ENCODE results near the gene POLDIP2. TPM values are rescaled to one million over a fixed set of nuclear protein-coding genes. Genes with fewer than 3 reads are reported as not detected.

Gene POLDIP2
- 70.5 and 73.7 TPM in 2 replicates for total RNA-seq

DNA sequence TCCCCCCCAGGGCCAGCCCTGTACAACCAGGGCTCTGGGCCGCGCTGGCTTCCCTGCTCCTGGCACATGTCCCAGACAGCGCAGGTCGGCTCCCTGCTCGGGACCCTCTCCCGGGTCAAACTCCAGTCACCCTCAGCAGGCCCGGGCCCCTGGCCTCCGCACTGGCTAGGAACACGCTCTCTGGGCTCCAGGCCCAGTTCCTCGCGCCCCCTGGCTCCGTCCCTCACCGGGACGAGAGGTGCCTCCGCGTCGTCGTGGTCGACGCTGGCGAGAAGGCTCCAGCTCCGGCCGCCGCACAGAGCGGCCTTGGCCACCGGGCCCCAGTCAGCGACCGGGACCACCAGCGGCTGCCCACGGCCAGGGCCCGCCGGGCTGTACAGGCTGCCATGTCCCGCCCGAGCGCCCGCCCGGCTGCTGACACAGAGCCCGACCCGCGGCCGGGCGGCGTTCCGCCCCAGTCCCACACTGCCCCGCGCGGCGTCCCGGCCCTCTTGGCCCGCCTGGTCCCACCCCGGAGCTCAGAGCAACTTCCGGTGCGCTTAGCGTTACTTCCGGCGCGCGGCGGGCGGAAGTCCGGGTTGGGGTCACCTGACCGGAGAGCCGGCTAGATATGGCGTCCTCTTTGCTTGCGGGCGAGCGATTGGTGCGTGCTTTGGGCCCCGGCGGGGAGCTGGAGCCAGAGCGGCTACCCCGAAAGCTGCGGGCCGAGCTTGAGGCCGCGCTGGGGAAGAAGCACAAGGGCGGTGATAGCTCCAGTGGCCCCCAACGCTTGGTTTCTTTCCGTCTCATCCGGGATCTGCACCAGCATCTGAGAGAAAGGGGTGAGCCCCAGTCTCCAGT is at the start of gene POLDIP2:
POLDIP2 (minus strand) TSS at position 467 of the 840 bp plus-strand sequence; CDS start at position 388, 79 bp downstream.

GRCh38 chr17:28405632-28406472 is 48.5 kb upstream of the POLDIP2 start, which contains the start of gene SLC46A1:
SLC46A1 (minus strand) TSS chr17:28406212; CDS start chr17:28406114, 98 bp downstream.

GRCh38 chr17:28371245-28372202 is 14.2 kb upstream of the POLDIP2 start, which contains the start of gene SARM1:
SARM1 (plus strand) TSS chr17:28371694; CDS start chr17:28372033, 339 bp downstream.

GRCh38 chr17:28370035-28370743 is 12.9 kb upstream of the POLDIP2 start, which contains the start of gene VTN:
VTN (minus strand) TSS chr17:28370307; CDS start chr17:28370203, 104 bp downstream.

DNA sequence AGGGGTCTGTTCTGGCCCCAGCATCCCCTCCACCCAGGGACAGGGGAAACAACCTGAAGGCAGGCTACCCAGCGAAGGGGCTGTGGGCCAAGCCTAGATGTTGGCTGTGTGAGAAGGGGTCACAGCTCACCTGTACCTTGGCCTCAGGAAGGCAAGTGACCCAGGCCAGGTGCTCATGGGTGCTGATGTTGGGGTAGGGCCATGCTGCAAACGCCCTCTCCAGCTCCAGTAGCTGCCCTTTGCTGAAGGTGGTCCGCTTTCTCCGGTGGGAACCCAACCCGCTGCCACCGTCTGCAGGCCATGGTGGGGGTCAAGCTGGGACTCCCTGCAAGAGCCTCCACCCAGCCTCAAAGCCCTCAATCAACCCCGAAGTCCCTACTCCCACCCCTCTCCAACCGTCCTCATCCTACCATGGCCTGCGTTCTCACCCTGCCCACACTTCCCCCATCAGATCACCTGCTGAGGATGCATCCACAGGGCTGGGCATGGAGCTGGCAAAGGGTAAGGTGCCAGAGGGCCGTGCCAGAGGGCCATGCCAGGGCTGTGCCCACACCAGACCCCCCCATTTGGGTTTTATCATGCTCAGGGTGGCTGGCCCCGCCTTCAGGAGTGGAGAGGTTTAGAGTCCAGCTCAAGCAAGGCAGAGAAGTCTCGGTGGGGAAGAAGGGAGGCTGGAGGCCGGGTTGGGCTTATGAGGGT is 7.5 kb upstream of the POLDIP2 start, which contains the start of gene SEBOX:
SEBOX (minus strand) TSS at position 535 of the 699 bp plus-strand sequence; CDS start at position 487, 48 bp downstream.

DNA sequence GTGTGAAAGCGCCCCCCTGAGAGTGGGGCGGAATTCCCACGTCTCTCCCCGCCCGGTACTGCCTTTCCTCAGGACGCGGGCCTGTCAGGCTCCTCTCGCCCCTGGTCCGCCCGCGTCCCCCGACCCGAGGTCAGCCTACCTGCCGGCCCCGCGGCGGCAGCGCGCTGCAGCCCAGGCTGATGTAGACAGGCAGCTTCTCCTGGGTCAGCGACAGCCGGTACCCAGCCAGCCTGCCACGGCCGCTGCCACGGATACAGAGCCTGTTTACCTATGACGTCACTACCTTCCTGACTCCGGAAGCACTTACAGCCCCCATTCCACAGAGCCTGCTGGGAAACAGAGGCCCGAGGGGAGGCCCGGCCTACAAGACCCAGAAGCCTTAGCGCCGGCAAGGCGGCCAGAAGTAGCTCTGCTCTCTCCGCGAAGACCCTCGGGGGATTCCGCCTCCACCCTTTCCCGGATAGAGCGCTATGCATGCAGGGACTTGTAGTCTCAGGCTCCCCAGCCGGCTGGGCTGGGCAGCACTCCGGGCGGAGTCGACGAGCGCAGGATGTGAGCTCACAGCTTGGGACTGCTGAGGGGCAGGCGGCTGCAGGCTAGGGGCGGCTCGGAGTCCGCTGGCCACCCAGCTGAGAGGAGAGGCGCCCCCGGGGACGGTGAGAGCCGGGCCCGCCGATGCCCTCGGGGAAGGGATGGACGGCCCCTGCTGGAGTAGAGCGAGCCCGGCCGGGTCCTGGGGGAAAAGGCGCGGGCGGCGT is 21.9 kb downstream of the POLDIP2 start, which contains the start of the genes IFT20 and TNFAIP1:
IFT20 (minus strand) TSS at position 272 of the 758 bp plus-strand sequence. CDS start 3,487 bp downstream, outside the sequence.
TNFAIP1 (plus strand) TSS at position 561 of the 758 bp plus-strand sequence. CDS start 3,761 bp downstream, outside the sequence.

DNA sequence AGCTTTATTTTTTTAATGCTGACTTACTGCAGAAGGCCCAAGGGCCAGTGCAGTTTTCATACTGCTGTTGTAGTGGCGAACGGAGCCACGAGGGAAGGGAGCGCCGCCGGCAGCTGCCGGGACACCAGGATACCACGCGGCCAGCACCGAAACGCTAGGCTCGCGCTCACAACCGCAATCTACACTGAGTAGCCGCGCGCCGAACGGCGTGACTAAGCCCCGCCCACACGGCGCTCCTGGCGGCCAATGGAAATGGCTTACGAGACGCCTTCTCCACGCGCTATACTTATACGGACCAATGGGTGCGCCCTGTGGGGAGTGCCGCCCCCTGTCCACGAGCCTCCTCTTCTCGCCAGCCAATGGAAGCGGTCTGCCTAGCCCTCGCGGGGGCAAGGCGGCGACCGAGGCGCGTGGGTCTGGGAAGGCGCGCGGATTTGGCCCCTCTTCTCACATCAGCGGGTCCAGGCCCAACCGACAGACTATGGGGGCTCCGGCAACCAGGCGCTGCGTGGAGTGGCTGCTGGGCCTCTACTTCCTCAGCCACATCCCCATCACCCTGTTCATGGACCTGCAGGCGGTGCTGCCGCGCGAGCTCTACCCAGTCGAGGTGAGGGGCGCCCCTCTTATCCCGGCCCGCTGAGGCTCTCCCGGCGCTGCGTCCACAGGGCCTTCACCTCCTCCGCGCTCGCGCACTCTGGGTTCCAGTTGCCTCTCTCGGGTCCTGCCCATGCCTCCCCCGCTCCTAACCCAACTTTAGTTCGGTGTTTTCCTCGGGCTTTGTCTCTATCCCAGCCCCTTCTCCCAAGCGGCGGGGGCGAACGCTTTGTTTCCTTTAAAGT is 38.3 kb downstream of the POLDIP2 start, which contains the start of gene TMEM97:
TMEM97 (plus strand) TSS at position 442 of the 839 bp plus-strand sequence; CDS start at position 482, 40 bp downstream.

Other genes starting within 250 kb of the POLDIP2 start
- 19.1 and 22.7 TPM in 2 replicates for gene TMEM97, start 38.3 kb downstream of the POLDIP2 start, total RNA-seq
- 72.3 and 84.1 TPM in 2 replicates for gene IFT20, start 22.1 kb downstream of the POLDIP2 start, total RNA-seq
- 29.2 and 36.6 TPM in 2 replicates for gene TNFAIP1, start 21.8 kb downstream of the POLDIP2 start, total RNA-seq
- gene SEBOX, start 7.7 kb upstream of the POLDIP2 start, total RNA-seq, result not detected in 2 replicates
- gene VTN, start 12.8 kb upstream of the POLDIP2 start, total RNA-seq, result under 0.01 and 0.30 TPM in 2 replicates
- 2.6 and 5.5 TPM in 2 replicates for gene SARM1, start 14.2 kb upstream of the POLDIP2 start, total RNA-seq
- gene SLC46A1, start 48.7 kb upstream of the POLDIP2 start, total RNA-seq, result 1.6 and 4.4 TPM in 2 replicates
- gene SLC13A2, start 116.1 kb upstream of the POLDIP2 start, total RNA-seq, result not detected in 2 replicates
- gene FOXN1, start 148.8 kb upstream of the POLDIP2 start, total RNA-seq, result not detected in 2 replicates
- 16.2 and 28.6 TPM in 2 replicates for gene UNC119, start 195.1 kb upstream of the POLDIP2 start, total RNA-seq
- 55.9 and 69.9 TPM in 2 replicates for gene PIGS, start 214.0 kb upstream of the POLDIP2 start, total RNA-seq
- gene ALDOC, start 219.4 kb upstream of the POLDIP2 start, total RNA-seq, result 19.8 and 41.9 TPM in 2 replicates
- 29.2 and 37.8 TPM in 2 replicates for gene SPAG5, start 241.5 kb upstream of the POLDIP2 start, total RNA-seq